Measurements from ENCODE around the gene ALG1.
A peak's percentile ranks its signal among the peaks of the same experiment; 100 is the strongest.
"Not testable (repeated sequence)": the region's sequence is repeated elsewhere in the genome, so short reads cannot be mapped to it uniquely, and the experiment has no call there.

Gene ALG1, protein sequence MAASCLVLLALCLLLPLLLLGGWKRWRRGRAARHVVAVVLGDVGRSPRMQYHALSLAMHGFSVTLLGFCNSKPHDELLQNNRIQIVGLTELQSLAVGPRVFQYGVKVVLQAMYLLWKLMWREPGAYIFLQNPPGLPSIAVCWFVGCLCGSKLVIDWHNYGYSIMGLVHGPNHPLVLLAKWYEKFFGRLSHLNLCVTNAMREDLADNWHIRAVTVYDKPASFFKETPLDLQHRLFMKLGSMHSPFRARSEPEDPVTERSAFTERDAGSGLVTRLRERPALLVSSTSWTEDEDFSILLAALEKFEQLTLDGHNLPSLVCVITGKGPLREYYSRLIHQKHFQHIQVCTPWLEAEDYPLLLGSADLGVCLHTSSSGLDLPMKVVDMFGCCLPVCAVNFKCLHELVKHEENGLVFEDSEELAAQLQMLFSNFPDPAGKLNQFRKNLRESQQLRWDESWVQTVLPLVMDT

DNA sequence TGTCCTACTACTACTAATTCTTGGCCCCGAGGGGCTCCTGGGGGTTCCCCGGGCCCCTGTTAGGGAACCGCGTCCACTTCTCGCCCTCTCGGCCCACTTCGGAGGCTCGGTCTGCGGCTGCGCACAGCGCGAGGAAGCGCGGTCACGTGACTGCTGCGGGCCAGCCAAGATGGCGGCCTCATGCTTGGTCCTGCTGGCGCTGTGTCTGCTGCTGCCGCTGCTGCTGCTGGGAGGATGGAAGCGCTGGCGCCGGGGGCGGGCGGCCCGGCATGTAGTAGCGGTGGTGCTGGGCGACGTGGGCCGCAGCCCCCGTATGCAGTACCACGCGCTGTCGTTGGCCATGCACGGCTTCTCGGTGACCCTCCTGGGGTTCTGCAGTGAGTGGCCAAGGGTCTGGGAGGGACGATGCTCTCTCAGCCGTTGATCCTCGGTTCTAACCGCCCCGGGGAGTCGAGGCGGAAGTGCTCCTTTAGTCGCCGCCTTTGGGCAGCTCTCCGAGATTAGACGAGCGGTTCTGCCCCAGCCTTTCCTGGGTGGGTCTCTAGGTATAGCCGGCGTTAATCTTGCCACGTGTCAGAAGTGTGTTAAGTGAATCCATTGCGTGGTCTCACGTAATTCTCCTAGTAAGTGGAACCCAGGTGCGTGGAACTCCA, at the start of gene ALG1:
TSS of gene ALG1 (plus strand) at position 163 of the 653 bp plus-strand sequence. CDS start at position 170, 7 bp downstream.
- DNase-seq = peak; percentile 84 to 87

DNA sequence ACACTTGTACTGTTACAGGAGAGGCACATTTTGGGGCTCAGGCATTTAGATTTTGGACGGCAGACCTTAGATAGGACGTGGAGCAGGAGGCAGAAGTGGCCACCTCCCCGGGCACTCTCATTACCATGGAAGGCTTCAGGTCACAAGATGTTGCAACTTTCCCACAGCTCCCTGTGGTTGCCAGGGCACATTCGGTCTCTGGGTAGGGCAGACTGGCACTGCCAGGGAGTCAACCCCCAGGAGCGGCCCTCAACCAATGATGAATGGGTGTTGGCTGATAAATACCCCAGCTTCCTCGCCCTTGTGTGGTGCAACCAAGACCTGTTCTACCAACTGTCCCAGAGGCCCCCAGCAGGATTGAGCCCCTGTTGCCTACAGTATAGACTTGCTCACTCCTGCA, 49.1 kb upstream of the ALG1 start:
- DNase-seq = no peak

DNA sequence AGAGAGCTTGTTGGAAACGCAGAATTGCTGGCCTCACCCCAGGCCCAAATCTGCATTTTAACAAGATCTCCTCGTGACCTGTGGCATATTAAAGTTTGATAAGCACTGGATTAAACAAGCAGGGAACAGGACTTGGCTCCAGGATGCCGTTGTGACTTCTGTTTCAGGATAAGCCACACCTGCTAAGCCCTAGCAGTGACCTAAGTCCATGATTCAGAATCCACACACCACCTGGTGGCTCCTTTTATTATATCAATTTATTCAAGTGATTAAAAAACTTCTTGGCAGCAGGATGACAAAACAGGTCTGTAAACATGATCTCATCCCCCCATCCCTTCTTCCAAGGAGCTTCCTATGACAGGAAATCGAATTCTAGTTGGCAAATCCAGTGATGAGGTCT, 47.0 kb upstream of the ALG1 start:
- no peak for DNase-seq

DNA sequence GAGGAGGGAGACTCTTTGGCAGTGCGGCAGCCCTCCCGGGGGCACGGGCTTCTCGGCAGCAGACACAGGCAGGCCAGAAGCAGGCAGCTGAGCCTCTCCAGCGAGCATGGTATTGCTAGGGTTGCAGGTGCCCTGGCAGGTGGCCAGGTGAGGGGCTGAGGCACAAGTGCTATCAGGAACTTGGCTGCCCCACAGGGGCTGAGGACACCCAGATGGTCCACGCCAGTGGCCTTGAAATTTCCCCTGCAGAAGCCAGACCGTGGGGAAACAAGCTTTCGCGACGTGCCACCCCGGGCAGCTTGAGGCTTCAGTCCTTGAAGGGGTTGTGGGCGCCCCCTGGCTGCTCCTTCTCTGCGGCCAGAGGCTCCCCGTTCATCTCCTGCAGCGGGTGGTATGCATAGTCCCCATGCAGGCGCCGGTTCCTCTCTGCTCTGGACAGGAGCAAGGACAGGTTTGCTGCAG, 46.4 kb upstream of the ALG1 start:
- no peak for DNase-seq

DNA sequence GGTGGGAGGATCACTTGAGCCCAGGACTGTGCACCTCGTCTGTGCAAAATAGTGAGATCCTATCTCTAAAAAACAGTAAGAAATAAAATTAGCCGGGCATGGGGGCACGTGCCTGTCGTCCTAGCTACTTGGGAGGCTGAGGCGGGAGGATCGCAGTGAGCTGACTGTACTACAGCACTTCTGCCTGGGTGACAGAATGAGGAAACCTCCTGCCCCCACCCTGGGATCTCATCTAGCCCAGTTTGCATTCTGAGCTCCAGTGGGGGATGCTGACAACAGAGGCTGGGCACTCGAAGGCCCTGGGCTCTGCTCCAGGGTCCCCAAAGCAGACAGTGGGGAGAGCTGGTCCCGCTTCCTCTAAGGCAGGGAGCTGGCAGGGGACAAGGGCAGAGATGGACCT, 45.0 kb upstream of the ALG1 start:
- DNase-seq = no peak

DNA sequence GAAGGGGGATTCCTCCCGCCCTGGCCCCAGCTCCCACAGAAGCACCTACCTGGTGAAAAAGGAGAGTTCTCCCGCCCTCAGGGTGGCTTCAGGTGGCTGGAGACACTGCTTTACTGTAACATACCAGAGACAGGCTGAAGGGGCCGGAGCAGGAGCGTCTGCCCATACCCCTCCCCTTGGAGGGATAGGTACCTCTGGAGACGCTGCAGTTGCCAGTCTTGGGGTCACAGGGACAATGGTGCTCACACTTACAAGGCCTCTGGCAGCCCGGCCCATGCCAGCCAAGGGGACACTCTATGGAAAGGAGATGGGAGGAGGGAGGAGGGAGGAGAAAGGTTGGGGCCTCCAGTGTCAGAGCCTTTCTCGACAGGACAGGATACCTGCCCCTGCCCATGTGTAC, 44.6 kb upstream of the ALG1 start:
- no peak for DNase-seq

DNA sequence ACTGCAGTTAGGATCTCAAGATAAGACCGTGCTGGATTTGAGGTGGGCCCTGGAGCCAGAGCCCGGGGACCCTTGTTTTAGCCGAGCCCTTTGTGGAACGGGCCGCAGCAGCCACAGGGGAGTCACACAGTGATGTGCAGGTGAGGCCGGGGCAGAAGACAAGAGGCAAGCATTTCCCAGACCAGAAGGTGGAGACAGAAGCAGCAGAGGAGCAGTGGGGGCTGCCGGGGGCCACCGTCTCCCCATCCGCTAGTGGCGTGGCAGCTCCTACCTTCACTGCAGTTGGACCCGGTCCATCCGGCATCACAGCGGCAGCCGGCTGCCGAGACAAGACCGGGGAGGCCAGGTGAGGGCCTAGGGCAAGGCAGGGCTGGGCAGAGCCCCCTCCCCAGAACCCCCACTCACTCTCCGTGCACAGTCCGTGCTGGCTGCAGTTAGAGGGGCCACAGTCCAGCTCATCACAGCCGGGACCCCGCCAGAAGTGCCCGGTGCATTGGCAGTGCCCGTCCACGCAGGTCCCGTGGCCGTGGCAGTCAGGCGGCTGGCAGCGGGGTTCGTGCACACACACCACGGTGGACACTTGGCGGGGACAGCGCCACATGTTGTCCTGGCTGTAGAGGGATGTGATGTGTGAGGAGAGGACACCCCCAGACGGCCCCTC, 43.9 kb upstream of the ALG1 start:
- no peak for DNase-seq

DNA sequence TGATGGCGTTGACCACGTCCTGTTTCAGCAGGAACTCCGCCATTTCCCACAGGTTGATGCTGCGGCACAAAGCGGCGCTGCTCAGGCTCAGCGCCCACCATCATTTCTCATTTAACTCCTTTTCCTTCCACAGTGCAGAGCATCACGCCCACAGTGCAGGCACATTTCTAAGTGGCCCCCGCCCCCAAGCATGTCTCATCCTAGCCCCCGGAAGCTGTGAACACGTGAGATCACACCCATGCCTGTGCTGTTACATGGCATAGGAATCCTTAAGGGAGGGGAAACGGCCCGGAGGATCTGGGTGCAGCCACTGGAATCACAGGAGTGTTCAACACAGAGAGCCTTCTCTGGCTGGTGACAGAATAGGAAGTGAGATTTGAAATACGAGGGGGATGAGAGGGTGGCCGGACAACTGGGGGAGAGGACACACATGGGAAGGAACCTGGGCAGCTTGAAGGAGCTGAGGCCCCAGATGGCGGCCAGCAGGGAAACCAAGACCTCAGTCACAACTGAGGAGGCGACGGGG, 42.6 kb upstream of the ALG1 start:
- DNase-seq = no peak

DNA sequence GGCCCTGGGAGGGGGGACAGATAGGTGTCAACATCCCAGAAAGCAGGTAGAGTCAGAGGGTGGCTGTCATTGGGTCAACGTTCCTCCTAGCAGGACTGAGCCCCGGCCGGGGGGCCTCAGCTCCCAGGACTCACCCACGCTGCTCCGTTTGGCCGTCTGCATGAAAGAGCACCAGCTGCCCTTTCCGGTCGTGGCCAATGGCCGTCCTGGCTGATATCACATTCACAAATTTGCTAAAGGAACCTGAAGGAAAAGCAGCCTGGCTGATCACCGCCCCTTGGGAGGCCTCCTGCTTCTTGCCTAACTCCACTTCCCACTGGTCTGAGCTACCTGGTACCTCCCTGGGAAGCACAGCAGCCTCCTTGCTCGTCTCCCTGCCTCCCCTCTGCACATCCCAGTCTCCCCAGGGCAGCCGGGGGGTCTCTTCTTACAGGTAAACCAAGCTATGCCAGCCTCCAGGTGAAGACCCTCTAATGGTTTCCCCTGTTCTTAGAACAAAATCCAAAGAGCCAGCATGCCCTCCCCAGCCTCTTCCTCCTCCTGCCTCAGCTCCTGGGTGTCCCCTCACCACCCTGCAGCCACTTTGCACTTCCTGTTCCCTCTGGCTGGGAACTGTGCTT, 41.3 kb upstream of the ALG1 start:
- no peak for DNase-seq

DNA sequence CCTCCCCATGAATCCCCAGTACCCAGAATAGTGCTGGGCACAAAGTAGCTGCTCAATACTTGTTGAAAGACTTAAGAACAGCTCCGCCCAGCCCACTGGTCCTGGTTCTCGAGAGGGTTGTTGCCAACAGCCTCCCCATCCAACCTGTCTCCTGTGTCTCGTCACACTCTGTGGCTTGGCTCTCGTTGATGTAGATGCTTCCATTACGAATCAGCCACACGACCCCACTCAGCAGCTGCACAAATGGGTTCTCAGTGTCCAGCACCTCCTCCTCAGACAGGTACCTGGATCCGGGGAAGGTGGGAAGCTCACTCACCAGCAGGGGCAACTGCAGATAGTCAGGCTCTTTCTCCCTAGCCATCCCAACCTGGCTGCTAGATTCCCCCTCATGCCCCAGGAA, 40.0 kb upstream of the ALG1 start:
- DNase-seq = no peak

DNA sequence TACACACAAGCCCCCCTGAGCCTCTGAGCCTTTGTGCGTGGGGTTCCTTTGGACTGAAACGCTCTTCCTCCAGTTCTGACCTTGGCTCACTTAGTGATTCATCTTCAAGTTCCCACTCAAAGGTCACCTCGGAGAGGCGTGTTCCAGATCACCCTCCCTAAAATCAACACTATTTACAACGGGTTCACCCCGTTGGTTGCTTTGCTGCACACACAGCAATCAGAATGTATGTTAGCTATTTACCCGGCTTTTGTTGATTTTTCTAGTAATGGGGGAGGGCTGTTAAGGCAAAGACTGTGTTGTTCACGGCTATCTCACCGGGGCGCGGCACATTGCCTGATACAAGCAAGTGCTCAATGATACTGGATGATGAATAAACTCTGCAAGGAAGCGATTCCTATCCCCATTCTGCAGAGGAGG, 38.9 kb upstream of the ALG1 start:
- no peak for DNase-seq

DNA sequence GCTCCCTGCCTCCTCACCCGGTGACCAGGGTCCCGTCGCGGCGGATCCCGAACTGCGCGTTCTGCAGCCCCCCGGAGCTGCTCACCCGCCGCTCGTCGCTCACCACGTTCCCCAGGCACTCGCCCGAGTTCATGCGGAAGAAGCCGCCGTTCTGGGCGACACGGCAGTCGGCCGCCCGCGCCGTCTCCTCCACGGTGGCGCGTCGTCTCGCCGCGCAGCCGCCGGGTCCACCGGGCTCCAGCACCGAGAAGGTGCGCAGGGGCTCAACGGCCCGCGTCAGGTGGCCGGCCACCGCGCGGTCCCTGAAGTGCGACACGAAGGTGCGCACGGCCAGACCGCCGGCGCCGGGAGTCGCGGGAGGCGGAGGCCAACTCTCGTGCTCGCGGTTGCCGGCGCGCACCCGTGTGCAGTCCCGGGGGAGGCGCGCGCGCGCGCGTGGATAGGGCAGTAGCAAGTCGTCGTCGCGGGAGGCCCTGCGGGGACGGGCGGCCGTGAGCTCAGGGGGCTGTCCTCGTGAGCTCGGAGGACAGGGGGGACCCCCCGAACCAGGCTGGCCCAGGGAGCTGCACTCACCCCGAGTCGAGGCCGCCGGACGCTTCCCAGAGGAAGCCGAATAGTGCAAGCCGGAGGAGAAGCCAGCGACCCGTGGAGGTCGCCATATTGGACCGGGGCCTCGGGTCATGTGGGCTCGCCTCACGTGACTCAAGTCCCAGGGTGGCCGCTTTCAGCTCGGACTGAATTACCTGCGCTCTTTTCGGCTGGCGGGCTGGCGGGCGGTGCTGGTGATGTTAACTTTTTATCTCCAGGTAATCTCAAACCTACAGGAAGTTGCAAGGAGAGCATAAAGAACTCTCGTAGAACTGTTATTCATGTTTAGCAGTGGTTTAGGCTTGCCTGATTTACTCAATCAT, 38.1 kb upstream of the ALG1 start, which contains the start of gene NAGPA:
TSS of gene NAGPA (minus strand) at position 680 of the 911 bp plus-strand sequence. CDS start at position 659, 21 bp downstream.
- DNase-seq = peak; percentile 76 to 78

DNA sequence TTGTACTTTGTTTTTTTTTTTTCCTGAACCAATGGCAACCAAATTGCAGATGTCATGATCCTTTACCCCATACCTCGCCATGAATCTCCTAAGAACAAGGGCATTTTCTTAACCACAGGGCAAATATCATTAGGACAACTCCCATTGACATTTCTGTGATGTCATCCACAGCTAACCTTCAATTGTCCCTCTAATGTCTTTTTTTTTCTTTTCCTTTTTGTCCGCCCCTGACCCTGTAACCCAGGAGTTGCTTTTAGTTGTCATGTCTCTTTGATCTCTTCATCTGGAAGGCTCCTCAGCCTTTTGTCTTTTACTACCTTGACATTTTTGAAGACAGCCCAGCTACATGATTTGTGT, 37.5 kb upstream of the ALG1 start:
- DNase-seq = no peak

DNA sequence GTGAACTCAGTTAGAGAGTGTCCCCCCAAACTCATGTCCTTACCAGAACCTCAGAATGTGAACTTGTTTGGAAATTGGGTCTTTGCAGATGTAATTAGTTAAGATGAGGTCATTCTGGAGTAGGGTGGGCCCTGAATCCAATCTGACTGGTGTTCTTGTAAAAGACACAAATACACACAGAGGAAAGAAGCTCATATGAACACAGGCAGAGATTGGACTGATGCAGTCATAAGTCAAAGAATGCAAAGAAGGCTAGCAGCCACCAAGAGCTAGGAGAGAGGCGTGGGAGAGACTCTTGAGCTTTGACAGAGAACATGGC, 35.8 kb upstream of the ALG1 start:
- DNase-seq = no peak

DNA sequence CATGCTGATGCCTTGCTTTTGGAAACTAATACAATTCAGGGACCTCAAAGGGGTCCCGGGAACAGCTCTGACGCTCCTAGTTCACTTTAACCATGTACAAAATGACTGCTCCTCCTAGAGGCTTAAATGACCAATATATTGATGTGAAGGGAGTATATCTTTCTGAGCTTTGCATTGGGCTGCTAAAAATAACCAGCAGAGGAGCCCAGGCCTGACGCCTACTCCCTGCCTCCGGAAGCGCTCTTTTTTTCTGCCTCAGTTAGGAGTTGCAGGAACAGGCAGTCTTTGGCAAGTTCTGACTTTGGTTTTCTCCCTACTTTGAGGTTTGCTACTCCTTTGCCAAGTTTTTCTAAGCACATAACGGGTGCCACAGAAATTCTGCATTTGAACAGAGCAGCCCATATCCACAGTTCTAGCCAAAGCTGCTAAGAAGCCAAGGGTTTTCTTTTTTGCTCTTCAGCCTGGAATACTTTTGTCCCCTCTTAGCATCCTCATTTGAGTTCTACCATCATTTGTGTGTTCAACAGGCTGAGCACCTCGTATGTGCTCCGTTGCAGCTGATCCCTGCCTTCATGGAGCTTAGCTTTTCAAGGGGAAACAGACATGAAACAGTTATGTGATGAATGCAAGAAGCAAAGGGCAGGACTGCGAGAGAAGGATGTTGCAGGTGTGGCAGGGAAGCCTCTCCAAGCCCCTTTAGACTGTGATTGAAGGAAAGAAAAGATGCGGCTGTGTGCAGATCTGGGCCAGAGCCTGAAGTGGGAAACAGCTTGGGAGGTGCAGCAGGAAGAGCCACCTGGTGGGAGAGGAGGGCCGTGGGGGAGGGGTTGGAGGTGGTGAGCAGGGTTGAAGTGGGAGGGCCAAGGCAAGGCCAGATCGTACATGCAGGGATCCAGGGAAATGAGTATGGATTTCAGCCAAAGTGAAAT, 35.2 kb upstream of the ALG1 start:
- DNase-seq = no peak

DNA sequence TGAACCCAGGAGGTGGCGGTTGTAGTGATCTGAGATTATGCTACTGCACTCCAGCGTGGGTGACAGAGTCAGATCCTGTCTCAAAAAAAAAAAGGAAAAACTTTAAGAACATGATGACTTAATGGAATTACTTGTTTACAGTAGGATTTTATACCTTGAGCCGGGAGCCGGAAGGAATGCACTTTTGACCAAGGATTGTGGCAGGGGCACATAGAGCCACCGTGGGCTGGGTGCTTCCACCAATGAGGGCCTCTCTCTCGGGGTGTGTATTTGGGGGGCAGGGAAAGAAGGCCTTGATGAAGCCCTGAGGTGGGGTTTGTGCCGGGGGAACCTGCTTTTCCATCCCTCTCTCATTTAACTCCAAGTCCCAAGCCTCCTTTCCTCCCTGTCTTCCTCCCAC, 31.2 kb upstream of the ALG1 start:
- no peak for DNase-seq

DNA sequence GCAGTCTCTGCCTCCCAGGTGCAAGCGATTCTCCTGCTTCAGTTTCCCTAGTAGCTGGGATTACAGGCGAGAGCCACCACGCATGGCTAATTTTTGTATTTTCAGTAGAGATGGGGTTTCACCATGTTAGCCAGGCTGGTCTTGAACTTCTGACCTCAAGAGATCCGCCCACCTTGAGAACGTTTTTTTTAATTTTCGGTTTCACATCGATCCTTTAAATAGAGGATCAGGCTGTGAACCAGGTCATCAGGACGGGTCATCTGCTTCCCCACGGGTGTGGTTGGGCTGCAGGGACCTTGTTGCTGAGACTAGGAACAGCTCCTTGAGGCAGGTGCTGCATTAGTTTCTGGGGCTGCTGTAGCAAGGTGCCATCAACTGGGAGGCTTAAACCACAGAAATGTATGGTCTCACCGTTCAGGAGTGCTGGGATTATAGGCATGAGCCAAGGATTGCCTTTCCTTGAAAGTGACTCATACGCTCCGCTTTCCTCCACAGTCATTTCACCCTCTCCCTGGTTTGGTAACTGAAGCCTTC, 30.0 kb upstream of the ALG1 start:
- DNase-seq = no peak

DNA sequence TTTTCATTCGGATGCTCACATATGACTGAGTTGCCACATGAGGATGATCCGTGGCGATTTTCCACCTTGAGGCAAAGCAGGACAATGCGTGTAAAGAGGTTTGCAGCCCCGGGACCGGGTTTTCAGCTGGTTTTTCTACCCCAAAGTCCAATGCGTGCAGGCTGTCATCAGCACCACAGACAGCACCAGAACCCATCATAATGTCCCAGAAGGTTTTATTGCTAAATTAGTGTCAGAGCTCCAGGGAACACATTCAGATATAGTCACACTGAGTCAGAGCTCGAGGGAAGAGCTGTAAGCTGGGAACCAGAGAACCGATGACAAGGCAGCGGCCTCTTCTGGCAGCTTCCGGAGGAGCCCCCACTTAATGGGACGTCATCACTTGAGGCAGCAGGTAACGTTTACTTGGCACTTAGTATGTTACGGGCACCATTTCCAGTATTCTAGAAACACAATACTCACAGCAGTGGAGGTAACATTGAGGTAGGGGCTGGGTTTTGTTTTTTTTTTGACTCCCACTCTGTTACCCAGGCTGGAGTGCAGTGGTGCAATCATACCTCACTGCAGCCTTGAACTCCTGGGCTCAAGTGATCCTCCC, 29.0 kb upstream of the ALG1 start:
- DNase-seq = no peak

DNA sequence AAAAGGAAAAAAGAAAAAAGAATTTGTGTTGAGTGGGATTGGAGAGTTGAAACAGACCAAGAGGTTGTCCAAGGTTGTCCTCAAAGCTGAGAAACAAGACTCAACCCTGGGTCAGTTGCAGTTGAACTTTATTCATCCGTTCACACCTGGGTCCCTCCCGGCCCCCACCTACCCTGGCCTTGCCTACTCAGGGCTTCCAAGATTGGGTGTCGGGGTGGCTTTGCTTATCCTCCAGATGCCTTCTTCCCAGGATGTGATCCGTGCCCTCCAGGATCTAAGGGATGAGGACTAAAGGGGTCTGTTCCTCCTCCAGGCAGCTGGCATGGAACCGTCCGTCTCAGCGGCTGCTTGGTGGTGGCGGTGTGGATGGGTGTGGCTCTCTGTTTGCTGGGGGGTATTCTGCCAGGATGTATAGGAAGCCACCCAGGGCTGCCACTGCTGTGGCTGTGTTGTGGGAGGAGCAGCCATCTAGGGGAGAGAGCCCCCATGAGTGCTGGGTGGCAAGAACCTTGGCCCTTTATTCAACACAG, 27.6 kb upstream of the ALG1 start:
- no peak for DNase-seq

DNA sequence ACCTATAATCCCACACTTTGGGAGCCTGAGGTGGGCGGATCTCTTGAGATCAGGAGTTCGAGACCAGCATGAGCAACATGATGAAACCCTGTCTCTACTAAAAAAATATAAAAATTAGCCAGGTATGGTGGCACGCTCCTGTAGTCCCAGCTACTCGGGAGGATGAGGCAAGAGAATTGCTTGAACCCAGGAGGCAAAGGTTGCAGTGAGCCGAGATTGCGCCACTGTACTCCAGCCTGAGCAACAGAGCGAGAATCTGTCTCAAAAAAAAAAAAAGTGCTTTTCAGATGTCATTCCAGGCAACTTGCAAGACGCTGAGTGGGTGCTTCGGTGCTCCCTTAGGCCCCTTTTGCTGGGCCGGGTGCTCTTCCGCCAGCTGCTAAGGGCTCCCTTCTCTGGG, 27.1 kb upstream of the ALG1 start:
- not testable (repeated sequence) for DNase-seq

All from activated CD4-positive, alpha-beta T cell treated with anti-CD3 and anti-CD28 coated beads, Interleukin-2, amount 50 U/mL, for 4 hours (primary cell).